ENCODE measurements around the gene EHD4.

Gene EHD4

DNA sequence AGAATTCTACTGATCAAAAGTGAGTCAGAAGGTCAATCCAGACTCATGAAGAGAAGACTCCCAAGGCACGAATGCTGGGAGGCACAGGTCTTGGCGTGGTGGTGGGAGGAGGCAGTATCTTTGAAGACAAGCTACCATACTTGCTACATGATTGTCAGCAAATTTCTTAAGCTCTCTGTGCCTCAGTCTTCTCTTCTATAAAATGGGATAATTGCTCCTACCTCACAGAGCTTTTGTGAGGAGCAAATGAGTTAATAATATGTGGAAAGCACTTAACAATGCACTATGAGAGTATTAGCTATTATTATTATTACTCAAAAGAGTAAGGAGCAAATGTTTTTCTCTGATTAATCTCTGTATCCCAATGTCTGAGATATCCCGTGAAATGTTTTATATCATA lies 36.2 kb downstream of the EHD4 start:
- TF ChIP-seq, protein P1, sequence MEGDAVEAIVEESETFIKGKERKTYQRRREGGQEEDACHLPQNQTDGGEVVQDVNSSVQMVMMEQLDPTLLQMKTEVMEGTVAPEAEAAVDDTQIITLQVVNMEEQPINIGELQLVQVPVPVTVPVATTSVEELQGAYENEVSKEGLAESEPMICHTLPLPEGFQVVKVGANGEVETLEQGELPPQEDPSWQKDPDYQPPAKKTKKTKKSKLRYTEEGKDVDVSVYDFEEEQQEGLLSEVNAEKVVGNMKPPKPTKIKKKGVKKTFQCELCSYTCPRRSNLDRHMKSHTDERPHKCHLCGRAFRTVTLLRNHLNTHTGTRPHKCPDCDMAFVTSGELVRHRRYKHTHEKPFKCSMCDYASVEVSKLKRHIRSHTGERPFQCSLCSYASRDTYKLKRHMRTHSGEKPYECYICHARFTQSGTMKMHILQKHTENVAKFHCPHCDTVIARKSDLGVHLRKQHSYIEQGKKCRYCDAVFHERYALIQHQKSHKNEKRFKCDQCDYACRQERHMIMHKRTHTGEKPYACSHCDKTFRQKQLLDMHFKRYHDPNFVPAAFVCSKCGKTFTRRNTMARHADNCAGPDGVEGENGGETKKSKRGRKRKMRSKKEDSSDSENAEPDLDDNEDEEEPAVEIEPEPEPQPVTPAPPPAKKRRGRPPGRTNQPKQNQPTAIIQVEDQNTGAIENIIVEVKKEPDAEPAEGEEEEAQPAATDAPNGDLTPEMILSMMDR (IDR thresholded peaks at IDR 0.05) = no peak

DNA sequence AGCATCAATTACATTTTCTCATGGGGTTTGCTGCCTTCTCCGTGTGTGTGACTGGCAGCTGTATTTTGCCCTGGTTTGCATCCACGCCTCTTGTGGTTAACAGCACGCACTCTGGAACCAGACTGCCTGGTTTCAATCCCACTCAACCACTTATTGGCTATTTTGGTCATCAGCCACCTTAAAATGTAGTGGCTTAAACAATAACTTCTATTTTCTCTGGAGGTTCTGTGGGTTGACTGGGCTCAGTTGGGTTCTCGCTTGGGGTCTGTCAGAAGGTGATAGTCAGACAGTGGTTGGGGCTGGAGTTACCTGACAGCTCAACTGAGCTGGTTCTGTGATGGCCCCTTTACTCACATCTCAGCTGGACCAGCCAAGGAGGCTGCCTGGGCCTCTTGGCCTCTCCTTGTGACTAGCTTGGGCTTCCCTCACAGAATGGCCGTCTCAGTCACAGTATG lies 36.8 kb downstream of the EHD4 start:
- TF ChIP-seq, protein P1 (IDR thresholded peaks at IDR 0.05) = no peak

DNA sequence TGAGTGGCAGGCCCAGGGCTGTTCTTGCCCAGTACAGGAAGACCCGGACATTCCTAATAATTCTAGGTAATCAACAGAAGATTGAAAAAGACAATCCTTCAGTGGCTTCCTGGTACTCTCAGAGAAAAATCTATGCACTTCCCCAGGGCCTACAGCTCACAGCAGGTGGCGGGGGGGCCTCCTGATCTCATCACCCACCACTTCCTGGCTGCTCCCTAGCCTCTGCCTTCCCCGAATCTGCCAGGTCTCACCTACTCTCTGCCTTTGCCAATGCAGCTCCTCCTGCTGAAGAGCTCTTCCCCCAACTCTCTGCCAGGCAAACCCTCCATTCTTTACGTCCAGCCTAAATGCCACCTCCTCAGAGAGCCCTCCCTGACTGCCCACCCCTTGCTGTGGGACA lies 37.5 kb downstream of the EHD4 start:
- TF ChIP-seq, protein P1 (IDR thresholded peaks at IDR 0.05) = no peak

DNA sequence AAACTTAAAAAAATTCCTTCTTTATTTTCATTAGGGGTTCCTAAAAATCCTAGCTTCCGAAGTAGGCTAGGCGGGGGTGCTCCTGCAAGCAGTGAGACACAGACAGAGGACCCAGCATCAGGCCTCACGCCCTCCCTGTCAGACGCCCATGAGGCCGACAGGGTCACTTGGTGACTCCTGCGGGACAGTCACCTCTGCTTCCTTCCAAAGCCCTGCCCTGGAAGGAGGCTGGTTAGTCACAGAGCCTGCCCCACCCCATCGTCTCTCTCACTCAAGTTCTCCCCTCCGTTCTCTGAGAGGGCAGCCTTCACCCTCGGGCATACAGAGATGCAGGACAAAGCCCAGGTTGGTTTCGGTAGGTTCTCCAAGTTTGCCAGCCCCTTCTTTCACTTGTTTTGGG lies 38.6 kb downstream of the EHD4 start:
- TF ChIP-seq, protein P1 (IDR thresholded peaks at IDR 0.05) = no peak

DNA sequence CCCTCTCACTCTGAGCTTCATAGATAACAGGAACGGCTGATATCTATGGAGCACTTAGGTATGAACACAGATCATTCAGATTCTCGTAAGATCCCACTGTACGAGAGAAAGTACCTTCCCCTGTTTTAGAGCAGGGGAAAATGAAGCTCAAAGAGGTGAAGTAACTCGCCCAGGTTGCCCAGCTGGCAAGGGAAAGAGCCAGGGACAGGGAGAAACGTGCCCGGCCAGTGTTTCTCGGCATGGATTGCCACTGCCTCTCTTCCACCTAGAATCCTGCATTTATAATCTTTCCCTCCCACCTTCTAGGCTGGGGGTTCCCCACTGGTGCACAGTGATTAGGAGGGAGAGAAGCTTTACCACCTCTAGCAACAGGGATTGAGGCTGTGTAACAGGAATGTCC lies 39.0 kb downstream of the EHD4 start:
- TF ChIP-seq, protein P1 (IDR thresholded peaks at IDR 0.05) = no peak

DNA sequence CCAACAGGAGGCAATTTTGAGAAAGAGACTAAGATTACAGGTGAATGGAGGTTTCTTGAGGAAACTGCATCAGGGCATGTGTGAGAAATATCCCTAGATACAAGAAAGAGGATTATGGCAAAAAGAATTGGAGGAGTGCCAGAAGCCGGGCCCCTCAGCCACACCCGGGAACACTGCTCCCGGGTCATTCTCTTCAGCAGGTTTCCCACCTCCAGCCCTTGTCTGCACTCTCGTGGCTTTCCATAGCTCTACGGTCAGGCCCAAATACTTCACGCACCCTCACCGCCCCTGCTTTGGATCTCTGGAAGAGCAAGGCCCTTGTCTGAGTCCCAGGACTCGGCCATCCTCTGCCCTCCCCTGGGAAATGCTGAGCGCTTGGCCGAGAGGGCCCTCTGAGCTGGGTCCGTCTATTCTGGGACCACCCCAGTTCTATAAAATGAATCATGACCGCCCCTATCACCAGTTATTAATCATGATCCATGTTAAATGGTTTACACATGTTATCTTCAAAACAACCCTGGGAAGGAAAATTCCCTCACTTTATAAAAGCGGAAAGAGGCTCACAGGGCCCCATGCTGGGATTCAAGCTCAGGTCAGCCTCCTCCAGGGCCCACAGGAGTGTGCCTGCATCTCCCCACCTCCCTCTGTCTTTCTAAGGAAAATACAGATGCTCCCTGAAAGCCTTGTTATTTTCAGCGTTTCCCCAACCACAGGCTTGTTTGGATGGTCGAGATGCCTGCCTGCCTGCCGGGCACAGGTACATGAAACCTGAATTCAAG lies 39.7 kb downstream of the EHD4 start:
- TF ChIP-seq, protein P1 (IDR thresholded peaks at IDR 0.05) = no peak

DNA sequence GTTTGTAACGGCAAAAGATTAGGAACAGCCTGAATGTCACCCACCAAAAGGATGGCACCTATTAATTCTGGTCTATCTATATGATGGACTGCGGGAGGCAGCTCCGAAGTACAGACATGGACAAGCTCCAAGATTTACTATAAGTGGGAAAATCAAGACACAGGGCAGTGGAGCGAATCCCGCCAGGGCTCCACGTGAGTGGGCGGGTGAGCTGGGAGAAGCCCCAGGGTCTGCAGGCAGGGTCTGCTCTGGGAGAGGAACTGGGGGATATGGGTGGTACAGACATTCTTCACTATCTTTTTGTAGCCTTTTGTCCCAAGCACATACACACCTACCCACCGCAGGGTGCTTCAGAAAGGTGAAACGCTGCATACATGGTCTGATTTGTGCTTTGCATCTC lies 40.3 kb downstream of the EHD4 start:
- TF ChIP-seq, protein P1 (IDR thresholded peaks at IDR 0.05) = no peak

DNA sequence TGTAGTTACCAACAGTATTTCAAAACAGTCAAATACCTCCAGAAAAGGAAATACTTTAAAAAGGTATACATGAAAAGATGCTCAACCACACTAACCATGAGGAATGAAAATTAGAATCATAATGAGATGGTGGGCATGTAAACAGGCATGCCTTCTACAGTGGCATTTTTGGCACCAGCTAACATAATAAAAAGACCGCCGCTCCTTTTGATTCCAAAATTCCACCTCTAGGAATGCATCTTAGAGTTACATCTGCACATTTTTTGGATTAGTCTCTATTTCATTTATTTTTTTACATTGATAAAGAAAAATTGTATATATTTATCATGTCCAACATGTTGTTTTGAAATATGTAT lies 41.5 kb downstream of the EHD4 start:
- TF ChIP-seq, protein P1 (IDR thresholded peaks at IDR 0.05) = no peak

Data from LNCAP (cell line).